ENCODE measurements around the gene ASGR1.
A peak's percentile ranks its signal among the peaks of the same experiment; 100 is the strongest.
"Not testable (repeated sequence)": the region's sequence is repeated elsewhere in the genome, so short reads cannot be mapped to it uniquely, and the experiment has no call there.

The ASGR1 gene

GRCh38 chr17:7190276-7190917 is 11.2 kb upstream of the ASGR1 start:
- no peak for DNase-seq (ENCODE audit: low read depth)

GRCh38 chr17:7186241-7186640 is 7.1 kb upstream of the ASGR1 start:
- no peak for DNase-seq (ENCODE audit: low read depth)

- no peak for DNase-seq (ENCODE audit: low read depth)
Observed at GRCh38 chr17:7184647-7185046, 5.5 kb upstream of the ASGR1 start.

DNA sequence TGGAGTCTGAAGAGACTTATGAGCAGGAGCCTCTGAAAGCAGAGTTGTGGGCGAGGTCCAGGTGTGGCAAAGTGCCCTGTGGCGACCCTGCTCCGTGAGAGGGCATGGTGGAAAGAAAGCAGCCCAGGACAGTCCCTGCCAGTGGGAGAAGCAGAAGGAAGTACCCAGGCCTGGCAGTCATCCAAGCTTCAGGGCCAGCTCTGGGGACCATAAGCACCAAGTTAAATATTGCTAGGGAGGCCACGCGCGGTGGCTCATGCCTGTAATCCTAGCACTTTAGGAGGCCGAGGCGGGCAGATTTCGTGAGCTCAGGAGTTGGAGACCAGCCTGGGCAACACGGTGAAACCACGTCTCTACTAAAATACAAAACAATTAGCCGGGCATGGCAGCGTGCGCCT is 4.9 kb upstream of the ASGR1 start:
- no peak for DNase-seq (ENCODE audit: low read depth)

- no peak for DNase-seq (ENCODE audit: low read depth)
Observed at GRCh38 chr17:7183433-7184090, 4.4 kb upstream of the ASGR1 start.

DNA sequence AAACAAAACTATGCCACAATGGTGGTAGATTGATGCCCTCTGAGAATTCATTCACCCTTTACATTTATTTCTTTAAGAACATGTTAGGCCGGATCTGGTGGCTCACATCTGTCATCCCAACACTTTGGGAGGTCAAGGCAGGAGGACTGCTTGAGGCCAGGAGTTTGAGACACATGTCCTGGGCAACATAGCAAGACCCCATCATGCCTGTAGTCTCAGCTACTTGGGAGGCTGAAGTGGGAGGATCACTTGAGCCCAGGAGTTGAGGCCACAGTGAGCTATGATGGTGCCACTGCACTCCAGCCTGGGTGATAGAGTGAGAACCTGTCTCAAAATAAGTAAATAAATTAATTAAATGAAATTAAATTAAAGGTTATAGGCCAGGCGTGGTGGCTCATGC is 2.9 kb upstream of the ASGR1 start:
- not testable (repeated sequence) for DNase-seq (ENCODE audit: low read depth)

DNA sequence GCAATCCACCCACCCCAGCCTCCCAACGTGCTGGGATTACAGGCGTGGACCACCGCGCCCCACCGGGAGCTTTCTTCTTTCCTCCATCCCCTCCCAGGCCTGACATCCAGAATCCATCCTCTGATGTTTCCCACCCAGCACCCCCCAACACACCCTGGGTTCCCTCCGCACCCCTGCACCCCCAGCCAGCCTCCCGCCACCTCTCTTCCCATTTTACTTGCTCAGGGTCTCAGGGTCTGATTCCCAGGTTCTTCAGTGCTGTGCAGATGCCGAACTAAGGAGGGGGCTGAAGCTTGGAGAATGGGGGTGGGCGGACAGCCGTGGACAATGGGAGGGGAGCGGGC is 225 bp downstream of the ASGR1 start:
- DNase-seq (ENCODE audit: low read depth) = no peak

GRCh38 chr17:7177954-7178477 is 1.2 kb downstream of the ASGR1 start:
- DNase-seq (ENCODE audit: low read depth) = no peak

DNA sequence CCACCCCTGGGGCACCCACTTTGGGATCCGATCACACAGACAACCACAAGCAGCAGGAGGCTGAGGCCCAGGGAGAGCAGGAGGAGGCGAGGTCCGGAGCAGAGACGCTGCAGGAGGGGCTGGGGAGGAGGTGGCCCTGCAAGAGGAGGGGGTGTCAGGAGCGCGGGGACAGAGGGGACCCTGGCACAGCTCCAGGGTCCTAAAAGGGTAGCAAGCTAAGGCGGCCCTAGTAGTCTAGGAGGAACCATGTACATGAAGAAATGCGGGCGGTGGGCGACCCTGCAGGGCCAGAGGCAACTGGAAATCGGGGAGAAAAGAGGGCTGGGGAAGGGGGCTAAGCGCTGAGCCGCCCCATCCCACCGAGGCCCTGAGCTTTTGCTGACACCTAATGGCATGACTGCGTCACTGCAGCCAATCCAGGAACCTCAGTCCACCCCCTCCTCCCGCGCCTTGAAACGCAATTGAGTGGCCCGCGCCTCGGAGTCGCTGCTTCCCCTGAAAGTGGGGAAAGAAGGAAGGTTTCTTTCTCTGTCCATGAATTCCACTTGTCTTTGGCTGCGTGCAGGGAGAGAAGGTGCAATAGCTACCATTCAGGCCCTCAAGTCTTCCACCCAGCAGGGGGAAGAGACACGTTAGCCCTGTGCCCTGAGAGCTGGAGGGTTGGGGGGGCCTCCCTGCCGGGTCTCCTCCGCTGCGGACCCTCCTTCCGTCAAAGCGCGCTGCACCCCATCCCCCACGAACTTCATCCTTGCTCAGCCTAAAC is 1.8 kb downstream of the ASGR1 start:
- DNase-seq (ENCODE audit: low read depth) = peak; percentile 21

GRCh38 chr17:7176841-7177190 is 2.4 kb downstream of the ASGR1 start:
- no peak for DNase-seq (ENCODE audit: low read depth)

DNA sequence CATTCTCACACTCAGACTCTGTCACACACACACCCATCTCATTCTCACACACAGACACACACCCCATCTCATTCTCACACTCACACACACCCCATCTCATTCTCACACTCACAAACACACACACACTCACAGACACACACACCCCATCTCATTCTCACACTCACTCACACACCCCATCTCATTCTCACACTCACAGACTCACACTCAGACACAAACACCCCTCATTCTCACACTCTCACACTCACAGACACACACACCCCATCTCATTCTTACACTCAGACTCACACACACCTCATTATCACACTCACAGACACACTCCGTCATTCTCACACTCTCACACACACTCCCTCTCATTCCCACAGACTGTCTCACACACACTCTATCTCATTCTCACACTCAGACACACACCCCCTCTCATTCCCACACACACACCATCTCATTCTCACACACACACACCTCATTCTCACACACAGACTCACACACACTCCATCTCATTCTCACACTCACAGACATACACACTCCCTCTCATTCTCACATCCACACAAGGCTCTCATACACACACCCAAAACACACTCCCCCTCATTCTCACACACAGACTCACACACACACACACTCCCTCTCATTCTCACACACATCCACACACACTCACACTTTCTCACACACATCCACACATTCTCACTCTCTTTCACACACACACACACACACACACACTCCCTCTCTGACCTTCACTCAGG is 2.9 kb downstream of the ASGR1 start:
- no peak for DNase-seq (ENCODE audit: low read depth)

GRCh38 chr17:7175330-7175733 is 3.8 kb downstream of the ASGR1 start:
- DNase-seq (ENCODE audit: low read depth) = no peak

DNA sequence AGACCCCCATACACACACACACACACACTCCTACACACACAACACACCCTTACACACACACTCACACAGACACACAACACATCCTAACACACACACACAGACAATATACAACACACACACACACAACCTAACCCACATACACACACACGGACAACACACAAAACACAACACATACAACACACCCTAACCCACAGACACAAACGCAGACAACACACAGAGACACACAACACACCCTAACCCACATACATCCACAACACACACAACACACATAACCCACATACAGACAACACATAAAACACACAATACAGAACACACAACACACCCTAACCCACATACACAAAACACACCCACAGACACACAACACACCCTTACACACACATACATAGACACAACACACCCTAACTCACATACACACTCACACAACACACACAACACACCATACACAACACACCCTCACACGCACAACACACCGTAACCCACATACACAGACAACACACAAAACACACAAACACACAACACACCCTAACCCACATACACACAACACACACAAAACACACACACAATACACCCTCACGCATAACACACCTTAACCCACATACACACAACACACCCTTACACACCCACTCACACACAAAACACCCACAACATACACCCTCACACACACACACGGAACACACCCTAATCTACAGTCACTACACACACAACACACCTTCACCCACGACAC is 4.4 kb downstream of the ASGR1 start:
- no peak for DNase-seq (ENCODE audit: low read depth)

- DNase-seq (ENCODE audit: low read depth) = no peak
Observed at GRCh38 chr17:7173687-7174602, 5.2 kb downstream of the ASGR1 start.

GRCh38 chr17:7172522-7173191 is 6.5 kb downstream of the ASGR1 start:
- not testable (repeated sequence) for DNase-seq (ENCODE audit: low read depth)

- DNase-seq (ENCODE audit: low read depth) = not testable (repeated sequence)
Observed at GRCh38 chr17:7169565-7169908, 9.6 kb downstream of the ASGR1 start.

- DNase-seq (ENCODE audit: low read depth) = not testable (repeated sequence)
Observed at GRCh38 chr17:7168841-7169564, 10.2 kb downstream of the ASGR1 start.

DNA sequence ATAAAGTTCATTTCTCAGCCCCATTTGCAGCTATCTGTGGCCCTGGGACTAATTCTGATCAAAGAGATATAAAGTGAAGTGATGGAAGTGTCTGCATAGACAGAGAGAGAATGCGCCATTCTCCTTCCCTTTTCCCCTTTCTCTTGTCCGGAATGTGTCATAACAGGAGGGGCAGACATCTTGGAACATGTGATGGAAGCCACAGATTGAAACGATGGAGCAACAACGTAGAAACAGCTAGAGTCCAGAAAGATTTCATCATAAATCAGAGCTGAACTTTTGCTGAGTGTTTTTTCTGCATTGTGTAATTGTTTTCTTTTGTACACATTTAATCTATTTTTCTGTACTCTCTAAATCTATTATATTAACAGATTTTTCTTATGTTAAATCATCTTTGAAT is 11.3 kb downstream of the ASGR1 start:
- no peak for DNase-seq (ENCODE audit: low read depth)

- DNase-seq (ENCODE audit: low read depth) = no peak
Observed at GRCh38 chr17:7166873-7167272, 12.3 kb downstream of the ASGR1 start.

DNA sequence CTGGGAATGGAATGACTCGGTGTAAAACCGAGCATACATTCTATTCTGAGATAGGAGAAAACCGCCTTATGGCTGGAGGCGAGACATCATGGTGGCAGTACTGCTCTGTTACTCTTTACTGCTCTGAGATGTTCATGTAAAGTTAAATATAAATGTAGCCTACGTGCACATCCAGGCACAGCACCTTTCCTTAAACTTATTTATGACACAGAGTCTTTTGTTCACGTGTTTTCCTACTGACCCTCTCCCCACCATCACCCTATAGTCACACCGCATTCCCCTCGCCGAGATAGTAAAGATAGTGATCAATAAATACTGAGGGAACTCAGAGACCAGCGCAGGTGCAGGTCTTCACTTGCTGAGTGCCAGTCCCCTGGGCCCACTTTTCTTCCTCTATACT is 19.6 kb downstream of the ASGR1 start:
- DNase-seq (ENCODE audit: low read depth) = not testable (repeated sequence)
